ENCODE data around the gene TRIM65.

GRCh38 chr17:75856062-75856756 is 40.5 kb downstream of the TRIM65 start:
- no peak for TF ChIP-seq EZH2 (IDR thresholded peaks at IDR 0.05; ENCODE audit: low read depth)
- TF ChIP-seq, protein P1, sequence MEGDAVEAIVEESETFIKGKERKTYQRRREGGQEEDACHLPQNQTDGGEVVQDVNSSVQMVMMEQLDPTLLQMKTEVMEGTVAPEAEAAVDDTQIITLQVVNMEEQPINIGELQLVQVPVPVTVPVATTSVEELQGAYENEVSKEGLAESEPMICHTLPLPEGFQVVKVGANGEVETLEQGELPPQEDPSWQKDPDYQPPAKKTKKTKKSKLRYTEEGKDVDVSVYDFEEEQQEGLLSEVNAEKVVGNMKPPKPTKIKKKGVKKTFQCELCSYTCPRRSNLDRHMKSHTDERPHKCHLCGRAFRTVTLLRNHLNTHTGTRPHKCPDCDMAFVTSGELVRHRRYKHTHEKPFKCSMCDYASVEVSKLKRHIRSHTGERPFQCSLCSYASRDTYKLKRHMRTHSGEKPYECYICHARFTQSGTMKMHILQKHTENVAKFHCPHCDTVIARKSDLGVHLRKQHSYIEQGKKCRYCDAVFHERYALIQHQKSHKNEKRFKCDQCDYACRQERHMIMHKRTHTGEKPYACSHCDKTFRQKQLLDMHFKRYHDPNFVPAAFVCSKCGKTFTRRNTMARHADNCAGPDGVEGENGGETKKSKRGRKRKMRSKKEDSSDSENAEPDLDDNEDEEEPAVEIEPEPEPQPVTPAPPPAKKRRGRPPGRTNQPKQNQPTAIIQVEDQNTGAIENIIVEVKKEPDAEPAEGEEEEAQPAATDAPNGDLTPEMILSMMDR (conservative IDR thresholded peaks at IDR 0.05): 0 out of 2 replicates have a peak, but pooled peaks have one; percentile 52

Measured in PC-9 (cell line).